ENCODE measurements around the gene RAD51B. TPM values are rescaled to one million over a fixed set of nuclear protein-coding genes. Genes with fewer than 3 reads are reported as not detected.

Gene RAD51B
- total and polyA plus RNA-seq, 2 of the 13 experiments (the other 11 are each of a cell fraction or from before 2014, with no cell fraction given): 7.0 to 9.5 TPM

DNA sequence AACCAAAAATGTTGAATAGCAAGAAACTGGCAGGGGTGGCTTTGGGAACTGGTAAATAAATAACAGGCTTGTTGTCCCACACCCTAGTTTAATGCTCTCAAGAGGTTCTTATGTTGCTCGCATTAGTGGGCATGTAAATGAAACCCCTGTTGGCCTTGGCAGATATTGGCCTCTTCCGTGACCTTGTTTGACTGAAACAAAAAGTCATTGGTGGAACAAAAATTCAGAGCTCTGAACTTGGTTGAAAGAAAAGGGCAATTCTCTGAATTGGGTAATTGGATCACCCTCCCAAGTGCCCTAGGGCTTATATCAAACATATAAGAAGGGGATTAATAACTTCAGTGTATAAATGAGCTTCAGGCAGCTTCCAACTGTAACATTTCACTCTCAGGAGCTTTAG is 547.1 kb downstream of the RAD51B start:
- Histone ChIP-seq H3K4me2 (ENCODE audit: low read depth, low read length) (no peak overlapping the region), H3K36me3 (replicated peaks in 1 of 2; ENCODE audit: control insufficient read depth in 1 of 2, insufficient read depth in 2 of 2, low read length in 2 of 2) (no peaks in the 10 kb centered on the region), H3K27ac (ENCODE audit: extremely low read length, insufficient read depth, low read length) (no peak overlapping the region), H3K27me3 (ENCODE audit: control insufficient read depth in 1 of 2, insufficient read depth in 2 of 2, low read length in 2 of 2) (no peaks in the 10 kb centered on the region), H4K20me1 (ENCODE audit: insufficient read depth, low read length) (no peaks in the 10 kb centered on the region), H3K4me3 (replicated peaks in 1 of 3; ENCODE audit: insufficient read depth in 1 of 3, low read depth in 2 of 3, low read length in 3 of 3) (no peak overlapping the region), H3K79me2 (ENCODE audit: insufficient read depth, low read length) (no peaks in the 10 kb centered on the region), H3K9ac (ENCODE audit: insufficient read depth, low read depth, low read length) (no peak overlapping the region), H3K4me1 (ENCODE audit: insufficient read depth, low read length) (peaks cover 40% of the 10 kb centered on the region), H3K9me3 (ENCODE audit: low read length) (no peaks in the 10 kb centered on the region), H2AFZ (ENCODE audit: low read length) (no peak overlapping the region)
- CTCF ChIA-PET (ENCODE audit: low intra/inter-chr PET ratio, low total read pairs): no interaction called here
- intact Hi-C loops (cut with micrococcal nuclease; ENCODE audit: unreplicated experiment) (no loop called here), in situ Hi-C loops (cut with HindIII; ENCODE audit: extremely low pct_ligation_motif_present, low pct_unique_long_range_greater_than_20kb) (no loop called here)
- POLR2A ChIA-PET: no interaction called here
- ATAC-seq: no peak
- no peak for DNase-seq (ENCODE audit: low spot score)
- FAIRE-seq: peak; percentile 15
- no TSS peak for BruUV-seq (replicated peaks)
- no peak for TF ChIP-seq JUND (CRISPR knock-in tag; IDR thresholded peaks at IDR 0.05)
- no peak for TF ChIP-seq ZNF121 (CRISPR knock-in tag; IDR thresholded peaks at IDR 0.05)
- no peak for TF ChIP-seq FOXA1 (IDR thresholded peaks at IDR 0.05)
- no peak for TF ChIP-seq FOXA1 (CRISPR knock-in tag; IDR thresholded peaks at IDR 0.05)
- TF ChIP-seq RFX1 (IDR thresholded peaks at IDR 0.05): no peak
- TF ChIP-seq, protein P1, sequence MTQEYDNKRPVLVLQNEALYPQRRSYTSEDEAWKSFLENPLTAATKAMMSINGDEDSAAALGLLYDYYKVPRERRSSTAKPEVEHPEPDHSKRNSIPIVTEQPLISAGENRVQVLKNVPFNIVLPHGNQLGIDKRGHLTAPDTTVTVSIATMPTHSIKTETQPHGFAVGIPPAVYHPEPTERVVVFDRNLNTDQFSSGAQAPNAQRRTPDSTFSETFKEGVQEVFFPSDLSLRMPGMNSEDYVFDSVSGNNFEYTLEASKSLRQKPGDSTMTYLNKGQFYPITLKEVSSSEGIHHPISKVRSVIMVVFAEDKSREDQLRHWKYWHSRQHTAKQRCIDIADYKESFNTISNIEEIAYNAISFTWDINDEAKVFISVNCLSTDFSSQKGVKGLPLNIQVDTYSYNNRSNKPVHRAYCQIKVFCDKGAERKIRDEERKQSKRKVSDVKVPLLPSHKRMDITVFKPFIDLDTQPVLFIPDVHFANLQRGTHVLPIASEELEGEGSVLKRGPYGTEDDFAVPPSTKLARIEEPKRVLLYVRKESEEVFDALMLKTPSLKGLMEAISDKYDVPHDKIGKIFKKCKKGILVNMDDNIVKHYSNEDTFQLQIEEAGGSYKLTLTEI (CRISPR knock-in tag; conservative IDR thresholded peaks at IDR 0.05): no peak
- TF ChIP-seq SRY (CRISPR knock-in tag; IDR thresholded peaks at IDR 0.05): no peak
- no peak for TF ChIP-seq ZNF549 (CRISPR knock-in tag; IDR thresholded peaks at IDR 0.05)
- TF ChIP-seq, protein P2, sequence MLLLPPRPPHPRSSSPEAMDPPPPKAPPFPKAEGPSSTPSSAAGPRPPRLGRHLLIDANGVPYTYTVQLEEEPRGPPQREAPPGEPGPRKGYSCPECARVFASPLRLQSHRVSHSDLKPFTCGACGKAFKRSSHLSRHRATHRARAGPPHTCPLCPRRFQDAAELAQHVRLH (CRISPR knock-in tag; IDR thresholded peaks at IDR 0.05; ENCODE audit: borderline replicate concordance, low read depth): no peak
- TF ChIP-seq, protein P3, sequence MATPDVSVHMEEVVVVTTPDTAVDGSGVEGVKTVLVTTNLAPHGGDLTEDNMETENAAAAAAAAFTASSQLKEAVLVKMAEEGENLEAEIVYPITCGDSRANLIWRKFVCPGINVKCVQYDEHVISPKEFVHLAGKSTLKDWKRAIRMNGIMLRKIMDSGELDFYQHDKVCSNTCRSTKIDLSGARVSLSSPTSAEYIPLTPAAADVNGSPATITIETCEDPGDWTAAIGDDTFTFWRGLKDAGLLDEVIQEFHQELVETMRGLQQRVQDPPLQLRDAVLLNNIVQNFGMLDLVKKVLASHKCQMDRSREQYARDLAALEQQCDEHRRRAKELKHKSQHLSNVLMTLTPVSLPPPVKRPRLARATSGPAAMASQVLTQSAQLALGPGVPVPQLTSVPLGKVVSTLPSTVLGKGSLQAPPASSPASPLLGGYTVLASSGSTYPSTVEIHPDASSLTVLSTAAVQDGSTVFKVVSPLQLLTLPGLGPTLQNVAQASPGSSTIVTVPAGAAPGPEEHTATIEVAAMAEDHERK (CRISPR knock-in tag; IDR thresholded peaks at IDR 0.05; ENCODE audit: low read depth): no peak
- TF ChIP-seq IKZF1 (IDR thresholded peaks at IDR 0.05): no peak
- TF ChIP-seq ZMAT3 (CRISPR knock-in tag; conservative IDR thresholded peaks at IDR 0.05): no peak
- TF ChIP-seq IRX3 (CRISPR knock-in tag; IDR thresholded peaks at IDR 0.05; ENCODE audit: borderline replicate concordance, low read depth): no peak
- TF ChIP-seq MYC (CRISPR knock-in tag; IDR thresholded peaks at IDR 0.05; ENCODE audit: borderline replicate concordance): no peak
- no peak for TF ChIP-seq SUZ12 (IDR thresholded peaks at IDR 0.05; ENCODE audit: low read depth, low read length)
- TF ChIP-seq ZEB1 (IDR thresholded peaks at IDR 0.05; ENCODE audit: insufficient replicate concordance, low read depth): no peak
- no peak for TF ChIP-seq PAWR (CRISPR knock-in tag; IDR thresholded peaks at IDR 0.05; ENCODE audit: borderline replicate concordance)
- 93% methylated on average over 2 of the region's 2 CpGs for WGBS (ENCODE audit: low lambda C conversion rate)

Data from HepG2 (cell line).